ENCODE data around the gene FEV.

DNA sequence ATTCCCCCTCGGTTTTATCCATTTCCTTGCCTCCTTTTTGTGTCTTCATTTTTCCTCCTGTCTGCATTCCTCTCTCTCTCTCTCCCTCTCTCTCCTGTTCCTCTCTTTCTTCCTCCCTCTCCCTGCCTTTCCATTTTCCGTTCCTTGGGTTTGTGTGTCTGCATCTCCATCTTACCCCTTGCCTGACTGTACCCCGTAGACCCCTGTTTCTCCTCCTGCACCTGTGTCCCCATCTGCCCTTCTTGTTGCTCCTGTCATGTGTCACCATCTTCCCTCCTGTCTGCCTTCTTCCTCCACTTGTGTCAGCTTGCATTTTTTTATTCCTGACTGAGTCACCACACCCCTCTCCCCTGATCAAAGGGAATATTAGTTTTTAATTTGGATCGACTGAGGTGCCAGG, 23.8 kb downstream of the FEV start:
- TF ChIP-seq, protein P1, sequence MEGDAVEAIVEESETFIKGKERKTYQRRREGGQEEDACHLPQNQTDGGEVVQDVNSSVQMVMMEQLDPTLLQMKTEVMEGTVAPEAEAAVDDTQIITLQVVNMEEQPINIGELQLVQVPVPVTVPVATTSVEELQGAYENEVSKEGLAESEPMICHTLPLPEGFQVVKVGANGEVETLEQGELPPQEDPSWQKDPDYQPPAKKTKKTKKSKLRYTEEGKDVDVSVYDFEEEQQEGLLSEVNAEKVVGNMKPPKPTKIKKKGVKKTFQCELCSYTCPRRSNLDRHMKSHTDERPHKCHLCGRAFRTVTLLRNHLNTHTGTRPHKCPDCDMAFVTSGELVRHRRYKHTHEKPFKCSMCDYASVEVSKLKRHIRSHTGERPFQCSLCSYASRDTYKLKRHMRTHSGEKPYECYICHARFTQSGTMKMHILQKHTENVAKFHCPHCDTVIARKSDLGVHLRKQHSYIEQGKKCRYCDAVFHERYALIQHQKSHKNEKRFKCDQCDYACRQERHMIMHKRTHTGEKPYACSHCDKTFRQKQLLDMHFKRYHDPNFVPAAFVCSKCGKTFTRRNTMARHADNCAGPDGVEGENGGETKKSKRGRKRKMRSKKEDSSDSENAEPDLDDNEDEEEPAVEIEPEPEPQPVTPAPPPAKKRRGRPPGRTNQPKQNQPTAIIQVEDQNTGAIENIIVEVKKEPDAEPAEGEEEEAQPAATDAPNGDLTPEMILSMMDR (conservative IDR thresholded peaks at IDR 0.05 in 1 of 2, IDR thresholded peaks at IDR 0.05 in 1 of 2; ENCODE audit: low read depth in 1 of 2, low read length in 2 of 2), result no peak
- no peak for TF ChIP-seq EZH2 (IDR thresholded peaks at IDR 0.05; ENCODE audit: low read length, missing control alignments)
